Activated CD4-positive, alpha-beta T cell treated with anti-CD3 and anti-CD28 coated beads for 4 hours (primary cell): Measurements from ENCODE around the gene LGALS9.
"Not testable (repeated sequence)": the region's sequence is repeated elsewhere in the genome, so short reads cannot be mapped to it uniquely, and the experiment has no call there.

ENCODE experiments used
- DNase-seq, 2 donors: peaks; one replicate each; pipeline ENCODE4 v3.0.0-alpha.2; 2020

The LGALS9 gene

DNA sequence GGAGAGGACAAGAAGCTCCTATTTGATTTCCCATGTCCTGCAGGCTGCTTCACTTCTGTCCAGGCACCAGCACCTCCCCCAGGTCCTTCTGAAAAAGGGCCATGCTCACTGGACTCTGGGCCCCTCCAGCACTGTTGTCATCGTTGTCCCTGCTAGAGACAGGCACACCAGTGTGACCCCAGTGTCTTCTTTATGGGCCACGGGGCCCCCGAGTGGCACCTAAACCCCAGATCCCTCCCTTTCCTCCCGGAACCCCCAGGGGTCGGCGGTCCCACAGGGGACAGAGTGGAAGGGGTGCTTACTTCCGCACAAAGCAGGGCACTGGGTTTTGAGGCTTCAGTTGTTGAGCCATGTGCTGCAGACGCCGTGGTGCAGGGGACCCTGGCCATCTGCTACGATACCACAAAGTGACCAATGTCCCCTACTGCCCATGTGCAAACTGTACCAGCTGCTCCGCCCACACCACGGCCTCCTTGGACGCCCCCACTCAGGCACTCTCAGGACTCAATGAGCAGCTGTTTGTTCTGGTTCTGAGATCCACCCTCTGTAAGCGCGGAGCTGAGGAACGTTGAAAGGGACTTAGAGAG lies 24.6 kb downstream of the LGALS9 start:
- not testable (repeated sequence) for DNase-seq

- not testable (repeated sequence) for DNase-seq
Observed at GRCh38 chr17:27656620-27657019, 25.6 kb downstream of the LGALS9 start.

- no peak for DNase-seq
Observed at GRCh38 chr17:27657620-27658019, 26.6 kb downstream of the LGALS9 start.

- no peak for DNase-seq
Observed at GRCh38 chr17:27659683-27660082, 28.7 kb downstream of the LGALS9 start.

GRCh38 chr17:27660436-27660835 lies 29.4 kb downstream of the LGALS9 start:
- no peak for DNase-seq

GRCh38 chr17:27663936-27664605 lies 33.1 kb downstream of the LGALS9 start:
- no peak for DNase-seq

DNA sequence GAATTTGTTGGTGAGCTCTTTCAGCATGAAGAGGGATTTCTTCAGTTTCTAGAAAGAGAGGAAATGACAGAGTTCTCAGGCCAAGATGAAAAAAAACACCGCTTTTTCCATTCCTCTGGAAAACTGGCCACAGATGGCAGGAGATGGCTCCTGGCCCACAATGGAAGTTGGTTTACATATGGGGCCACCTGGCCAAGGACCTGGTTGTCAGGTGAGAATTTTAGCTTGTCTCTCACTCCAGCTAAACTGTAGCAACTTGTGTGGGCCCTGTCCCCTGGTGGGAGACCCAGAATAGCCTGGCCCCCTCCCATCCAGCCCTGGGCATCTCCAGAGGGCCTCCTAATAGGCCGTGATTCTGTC lies 33.6 kb downstream of the LGALS9 start:
- DNase-seq, result no peak

GRCh38 chr17:27665549-27665948 lies 34.6 kb downstream of the LGALS9 start:
- no peak for DNase-seq

- DNase-seq, result not testable (repeated sequence)
Observed at GRCh38 chr17:27666270-27666669, 35.3 kb downstream of the LGALS9 start.

GRCh38 chr17:27666831-27667560 lies 36.0 kb downstream of the LGALS9 start:
- DNase-seq, result no peak

DNA sequence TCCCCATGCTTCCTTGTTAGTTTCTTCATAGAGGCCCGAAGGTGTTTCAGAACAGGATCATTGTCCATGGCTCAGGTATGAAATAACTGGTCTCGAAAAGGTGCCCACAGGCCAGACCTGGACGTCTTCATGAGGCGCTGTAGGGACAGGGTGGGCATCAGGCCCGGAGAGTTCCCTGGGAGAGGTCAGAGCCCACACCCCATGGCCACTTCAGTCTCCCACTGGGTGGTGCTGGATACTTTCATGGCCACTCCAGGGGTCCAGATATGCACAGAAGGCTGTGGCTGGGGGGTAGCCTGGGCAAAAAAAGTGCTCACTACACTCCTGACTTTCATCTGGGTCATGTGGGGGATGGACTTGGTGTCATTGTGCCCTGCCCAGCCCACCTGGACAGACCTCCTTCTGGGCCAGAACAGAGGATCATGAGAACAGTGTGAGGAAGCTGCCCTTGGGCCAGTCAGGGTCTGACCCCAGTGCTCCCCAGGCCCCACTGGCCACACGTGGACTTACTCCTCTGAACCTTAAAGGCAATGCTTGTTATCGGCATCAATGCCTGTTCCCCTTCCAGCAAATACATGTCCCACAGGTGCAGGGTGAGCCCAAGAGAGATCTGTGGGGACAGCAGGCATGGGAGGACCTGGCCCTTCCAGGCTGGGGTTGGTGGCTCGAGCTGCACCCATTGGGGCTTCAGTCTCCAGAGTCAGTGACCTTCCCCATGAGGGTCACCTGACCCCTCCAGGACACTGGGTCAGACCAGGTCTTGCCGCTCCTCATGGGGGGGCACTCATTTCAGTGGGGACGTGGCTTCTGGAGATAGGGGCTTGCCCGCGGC lies 36.9 kb downstream of the LGALS9 start:
- DNase-seq, result no peak

GRCh38 chr17:27668488-27668823 lies 37.5 kb downstream of the LGALS9 start:
- no peak for DNase-seq

DNA sequence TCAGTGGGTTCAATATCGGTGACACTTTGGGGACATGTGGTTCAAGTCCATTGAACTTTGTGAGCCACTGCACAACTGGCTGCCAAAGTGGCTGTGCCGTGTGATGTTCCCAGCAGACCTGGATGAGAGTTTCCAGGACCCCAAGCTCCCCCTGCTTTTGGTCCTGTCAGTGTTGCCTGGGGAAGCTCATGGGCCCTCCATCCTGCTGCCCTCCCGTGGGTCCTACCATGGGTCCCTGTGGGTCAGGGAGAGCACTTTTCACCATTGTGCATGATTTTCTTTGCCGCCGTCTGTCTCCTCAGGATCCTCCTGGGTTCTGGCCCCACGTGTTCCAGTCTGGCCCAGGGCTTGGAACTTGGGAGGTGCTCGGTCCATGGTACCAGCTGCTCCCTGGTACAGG lies 38.1 kb downstream of the LGALS9 start:
- DNase-seq, result no peak

GRCh38 chr17:27669850-27670249 lies 38.9 kb downstream of the LGALS9 start:
- no peak for DNase-seq

GRCh38 chr17:27670791-27671590 lies 40.0 kb downstream of the LGALS9 start:
- DNase-seq, result no peak

DNA sequence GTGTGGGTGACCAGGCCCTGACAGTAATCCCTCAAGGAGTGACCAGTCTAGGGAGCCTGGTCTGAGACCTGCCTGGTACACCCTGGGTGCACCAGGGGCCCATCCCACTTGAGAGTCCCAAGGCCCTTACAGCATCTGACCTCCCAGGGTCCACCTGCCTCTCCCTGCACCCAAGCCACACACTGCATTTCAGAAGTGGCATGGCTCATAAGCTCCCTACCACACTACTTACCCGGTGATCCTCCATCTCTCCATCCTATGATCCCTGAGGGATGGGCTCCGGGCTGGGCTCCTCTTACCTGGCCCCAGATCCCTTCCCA lies 40.6 kb downstream of the LGALS9 start:
- no peak for DNase-seq

DNA sequence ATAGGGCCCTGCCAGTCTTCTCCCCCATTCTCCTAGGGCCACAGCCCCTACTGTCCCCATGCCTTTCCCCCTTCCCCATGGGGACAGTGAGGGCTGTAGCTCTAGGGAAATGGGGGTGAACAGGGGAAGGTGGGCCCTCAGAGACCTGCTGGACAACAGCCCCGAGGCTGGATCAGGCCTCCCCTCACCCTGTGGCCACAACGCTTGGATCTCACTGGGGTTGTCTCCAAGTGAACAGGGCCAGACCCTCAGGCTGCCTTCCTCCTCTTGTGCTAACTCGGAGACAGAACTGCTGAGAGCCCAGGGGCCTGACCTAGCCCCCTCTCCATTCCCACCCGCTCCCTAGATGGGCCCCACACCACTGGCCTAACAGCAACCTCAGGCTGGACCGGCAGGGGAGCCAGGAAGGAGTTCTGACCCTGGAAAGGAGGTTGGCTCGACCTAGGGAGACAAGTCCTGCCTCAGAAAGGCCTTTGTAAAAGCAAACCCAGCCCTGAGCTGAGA lies 41.0 kb downstream of the LGALS9 start:
- not testable (repeated sequence) for DNase-seq

DNA sequence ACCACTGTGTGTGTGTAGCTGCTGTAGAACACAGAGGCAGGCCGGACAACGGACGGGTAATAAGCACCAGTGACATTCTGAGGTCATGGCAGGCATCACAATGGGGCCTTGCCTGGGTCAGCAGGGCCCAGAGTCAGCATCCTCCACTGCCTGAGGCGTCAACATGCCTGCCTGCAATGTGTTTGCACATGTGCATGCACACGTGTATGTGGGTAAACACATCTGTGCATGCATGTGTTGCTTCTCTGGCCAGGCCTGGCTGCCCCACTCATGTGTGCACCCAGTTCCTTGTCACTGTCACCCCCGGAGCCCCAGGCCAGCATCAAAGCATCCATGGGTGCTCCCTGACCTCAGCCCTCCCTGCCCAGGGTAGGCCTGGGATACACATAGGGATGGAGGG lies 43.3 kb downstream of the LGALS9 start:
- no peak for DNase-seq

- DNase-seq, result no peak
Observed at GRCh38 chr17:27677191-27677590, 46.2 kb downstream of the LGALS9 start.

DNA sequence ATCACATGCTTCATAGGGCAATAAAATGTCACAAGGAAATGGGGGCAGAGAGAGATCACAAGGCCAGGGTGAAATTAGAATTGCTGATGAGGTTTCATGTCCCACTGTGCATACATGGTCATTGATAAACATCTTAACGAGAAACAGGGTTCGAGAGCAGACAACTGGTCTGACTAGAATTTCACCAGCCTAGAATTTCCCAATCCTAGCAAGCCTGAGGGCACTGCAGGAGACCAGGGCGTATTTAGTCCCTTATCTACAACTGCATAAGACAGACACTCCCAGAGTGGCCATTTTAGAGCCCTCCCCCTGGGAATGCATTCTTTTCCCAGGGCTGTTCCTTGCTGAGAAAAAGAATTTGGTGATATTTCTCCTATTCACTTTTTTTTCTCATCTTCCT lies 55.3 kb downstream of the LGALS9 start:
- not testable (repeated sequence) for DNase-seq

GRCh38 chr17:27690882-27691281 lies 59.9 kb downstream of the LGALS9 start:
- DNase-seq, result no peak

GRCh38 chr17:27695254-27695814 lies 64.3 kb downstream of the LGALS9 start:
- DNase-seq, result not testable (repeated sequence)
